Pancreas (tissue), 10 donors: ENCODE measurements around the gene CEACAM18. TPM values are rescaled to one million over a fixed set of nuclear protein-coding genes. Genes with fewer than 3 reads are reported as not detected.

Experiments
- ATAC-seq, 4 donors: fragments of 200-7000 bp; cut with Tn5 transposase; one replicate each; pipeline versions ENCODE4 v1.8.0 to v1.9.1; 2020; ENCODE audit warnings: mild to moderate bottlenecking in 4 of 4, moderate library complexity in 4 of 4
- DNase-seq, 6 donors: peaks; one replicate each; pipeline ENCODE4 v3.0.0-alpha.2; 2020
- FAIRE-seq: peaks from 2 replicates; lab custom pipeline; 2012; peaks lifted over from hg19 to GRCh38; lab: Jason Lieb, UNC
- H3K27ac ChIP-seq, 4 donors: fragments of 200-600 bp; sonication (generic); 1 replicate in 3 of 4; 2 replicates in 1 of 4; pipeline versions ENCODE4 v1.5.0 to v1.8.0; 2020
- H3K27me3 ChIP-seq, 4 donors: fragments of 200-600 bp; one replicate each; pipeline ENCODE4 v1.8.0; 2021
- H3K36me3 ChIP-seq, 3 donors: fragments of 200-600 bp; sonication (generic) in 1 of 3; one replicate each; pipeline versions ENCODE4 v1.5.0 to v1.8.0; 2020 to 2021
- H3K4me1 ChIP-seq, 3 donors: fragments of 200-600 bp; one replicate each; pipeline ENCODE4 v1.8.0; 2021
- H3K4me3 ChIP-seq, 4 donors: fragments of 200-600 bp; sonication (generic) in 2 of 4; one replicate each; pipeline versions ENCODE4 v1.5.0 to v1.8.0; 2020 to 2021
- H3K9me3 ChIP-seq, 4 donors: fragments of 200-600 bp; one replicate each; pipeline ENCODE4 v1.8.0; 2021
- CTCF ChIP-seq, 4 donors: fragments of 200-600 bp; sonication (generic) in 3 of 4; IDR thresholded peaks; one replicate each; pipeline versions ENCODE4 v1.5.0 to v1.8.0; 2021; ENCODE audit warnings: antibody characterized with exemption in 4 of 4
- WGBS, 2 donors: extraction: QIAGEN DNeasy Blood & Tissue Kit; methylation state at CpG; one replicate each; pipeline ENCODE4 v1.1.7; 2013; 5-methylcytosine and 5-hydroxymethylcytosine counted together
- intact Hi-C, 3 donors: fragments of 100-400 bp; cut with DNase I; formaldehyde crosslinking; loops; one replicate each; pipeline versions ENCODE4 v1.11.1 to v1.14.2; 2022
- polyA plus RNA-seq, 2 donors: library from polyadenylated mRNA; stranded (reverse); fragments of 200-250 nt; gene quantifications; one replicate each; pipeline ENCODE4 v1.2.3, GENCODE V29; 2013
- total RNA-seq, 6 donors: library from RNA; stranded (reverse); fragmentation: NEBNext Ultra II Directional in 4 of 6; extraction: Animal tissue kit (Norgen Biotek cat#: 25700) in 4 of 6; gene quantifications; one replicate each; pipeline versions ENCODE4 v1.2.1 to v1.2.4, GENCODE V29; 2021 to 2023
- donor health status: healthy with polysubstance abuse.
- donor health status: DM: no; HTN: no; CAD: no; lungs with moderate emphysema.
- donor health status: DM: no; HTN: no; CAD: no.
- donor health status: control.
- donor health status: control.
- donor health status: Bipolar disorder and iron deficiency.
- donor health status: DM: yes; HTN: yes; CAD: no.
- donor health status: DM: no; HTN: no; CAD: no.
- donor health status: DM: no; HTN: no; CAD: no.
- donor health status: DM: yes; HTN: yes; CAD: no.

CEACAM18 gene
- total and polyA plus RNA-seq, 8 donors = not detected

GRCh38 chr19:51479531-51480331 is 1.4 kb downstream of the CEACAM18 start:
- no peak overlapping the region for H3K4me3 ChIP-seq
- H3K9me3 ChIP-seq = no peaks in the 10 kb centered on the region
- no peak for ATAC-seq
- H3K27me3 ChIP-seq = peaks cover 0 to 6% (median 0%) of the 10 kb centered on the region in 4 donors
- no peak for TF ChIP-seq CTCF (IDR thresholded peaks at IDR 0.05)
- no peak for FAIRE-seq
- WGBS, 2 donors = 62 to 75% methylated on average over 12 of the region's 12 CpGs
- no peaks in the 10 kb centered on the region for H3K36me3 ChIP-seq
- no peak for DNase-seq
- intact Hi-C loops = loop anchor here in 2 of 3 donors (10.0 kb wide), 1 partner anchor 175 kb away; no protein-coding TSS in a partner anchor
- no peaks in the 10 kb centered on the region for H3K4me1 ChIP-seq
- no peak overlapping the region for H3K27ac ChIP-seq

DNA sequence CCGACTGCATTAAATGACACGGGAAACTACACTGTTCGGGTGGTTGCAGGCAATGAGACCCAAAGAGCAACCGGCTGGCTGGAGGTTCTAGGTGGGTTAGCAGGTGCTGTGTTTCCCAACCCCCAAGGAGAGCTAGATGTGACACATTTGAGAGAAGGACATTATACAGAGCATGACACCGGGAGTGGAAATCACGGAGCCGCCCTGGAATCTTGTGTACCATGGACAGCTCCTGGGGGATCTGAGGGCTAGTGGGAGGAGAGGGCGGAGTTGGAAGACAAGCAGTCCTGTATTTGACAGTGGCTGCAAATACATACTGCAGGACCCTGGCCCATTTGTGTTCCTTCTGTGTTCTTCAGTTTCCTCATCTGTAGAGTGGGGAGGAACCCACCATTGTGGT is 2.3 kb downstream of the CEACAM18 start:
- ATAC-seq (peak in 1 of 4 donors; percentile 50), FAIRE-seq (no peak), DNase-seq (no peak)
- TF ChIP-seq CTCF (IDR thresholded peaks at IDR 0.05) = no peak
- intact Hi-C loops = no loop called here
- no peak overlapping the region for H3K4me3 ChIP-seq
- no peaks in the 10 kb centered on the region for H3K9me3 ChIP-seq
- 22 to 25% methylated on average over 8 of the region's 8 CpGs for WGBS, 2 donors
- H3K27me3 ChIP-seq = peaks cover 0 to 6% (median 0%) of the 10 kb centered on the region in 4 donors
- H3K36me3 ChIP-seq = no peaks in the 10 kb centered on the region
- H3K27ac ChIP-seq = no peak overlapping the region
- no peaks in the 10 kb centered on the region for H3K4me1 ChIP-seq

DNA sequence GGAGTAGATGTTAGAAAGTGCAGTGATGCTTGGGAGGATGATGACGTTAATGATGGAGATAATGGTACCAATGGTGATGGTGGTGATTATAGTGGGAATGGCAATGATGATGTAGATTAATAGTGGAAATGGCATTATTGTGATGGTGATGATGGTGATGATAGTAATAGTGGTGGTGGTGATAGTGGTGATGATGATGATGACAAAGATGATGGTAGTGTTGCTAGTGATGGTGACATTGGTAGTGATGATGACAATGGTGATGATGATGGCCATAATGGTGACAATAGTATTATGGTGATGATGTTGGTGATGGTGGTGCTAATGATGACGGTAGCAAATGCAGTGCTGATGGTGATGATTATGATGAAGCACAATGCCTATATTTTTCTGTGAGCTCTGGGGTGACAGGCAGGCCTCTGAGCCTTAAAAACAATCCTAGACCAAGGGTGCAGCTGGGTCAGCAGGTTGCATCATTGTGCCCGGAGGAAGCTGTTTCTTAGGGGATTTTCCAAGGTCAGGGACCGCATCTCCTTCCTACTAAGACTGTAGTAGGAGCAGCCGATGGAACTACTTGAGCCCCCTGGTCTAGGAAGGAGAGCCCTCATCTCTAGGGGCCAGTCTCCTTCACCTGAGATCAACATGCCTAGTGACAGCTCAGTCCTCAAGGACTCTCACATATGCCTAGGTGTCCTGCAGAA is 7.8 kb downstream of the CEACAM18 start:
- no peak for TF ChIP-seq CTCF (IDR thresholded peaks at IDR 0.05)
- 60 to 78% methylated on average over 5 of the region's 5 CpGs for WGBS, 2 donors
- ATAC-seq (no peak), FAIRE-seq (no peak), DNase-seq (no peak)
- intact Hi-C loops = no loop called here
- no peaks in the 10 kb centered on the region for H3K36me3 ChIP-seq
- no peaks in the 10 kb centered on the region for H3K9me3 ChIP-seq
- no peaks in the 10 kb centered on the region for H3K27me3 ChIP-seq
- H3K4me1 ChIP-seq = no peaks in the 10 kb centered on the region
- H3K27ac ChIP-seq = no peak overlapping the region
- H3K4me3 ChIP-seq = no peak overlapping the region

- no peaks in the 10 kb centered on the region for H3K27me3 ChIP-seq
- 49 to 57% methylated on average over 3 of the region's 3 CpGs for whole genome bisulfite sequencing, 2 donors
- ATAC-seq = no peak
- H3K9me3 ChIP-seq = no peaks in the 10 kb centered on the region
- TF ChIP-seq CTCF (IDR thresholded peaks at IDR 0.05) = no peak
- DNase-seq = no peak
- intact Hi-C loops = no loop called here
- no peak overlapping the region for H3K27ac ChIP-seq
- H3K36me3 ChIP-seq = no peaks in the 10 kb centered on the region
- H3K4me3 ChIP-seq = no peak overlapping the region
- no peaks in the 10 kb centered on the region for H3K4me1 ChIP-seq
- no peak for FAIRE-seq
Observed at GRCh38 chr19:51488491-51488890, 10.2 kb downstream of the CEACAM18 start.
